ENCODE results near the gene RBKS.
"Not testable (repeated sequence)": the region's sequence is repeated elsewhere in the genome, so short reads cannot be mapped to it uniquely, and the experiment has no call there.

RBKS gene

DNA sequence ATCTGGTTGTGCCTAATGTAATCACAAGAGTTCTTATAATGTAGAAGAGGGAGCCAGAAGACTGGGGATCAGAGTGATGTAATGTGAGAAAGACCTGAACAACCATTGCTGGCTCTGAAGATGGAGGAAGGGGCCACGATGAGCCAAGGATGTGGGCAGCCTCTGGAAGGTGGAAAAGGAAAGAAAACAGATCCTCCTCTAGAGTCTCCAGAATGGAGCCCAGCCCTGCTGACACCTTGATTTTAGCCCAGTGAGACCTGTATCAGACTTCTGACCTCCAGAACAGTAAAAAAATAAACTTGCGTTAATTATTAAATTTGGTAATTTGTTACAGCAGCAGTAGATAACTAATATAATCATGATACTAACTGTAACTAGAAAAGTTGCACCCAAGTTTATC lies 3.1 kb downstream of the RBKS start:
- H3K4me1 ChIP-seq: peaks cover 17 to 51% (median 33%) of the 10 kb centered on the region in 10 experiments
- no peak overlapping the region for H3K27ac ChIP-seq
- TF ChIP-seq Cebpa-rat (IDR thresholded peaks at IDR 0.05): no peak
- peaks cover 0 to 8% (median 7%) of the 10 kb centered on the region in 11 experiments; a peak in 13 of 22 replicates for H3K9me3 ChIP-seq (replicated peaks in 1 of 11)
- H3K4me3 ChIP-seq: no peak overlapping the region
- no peaks in the 10 kb centered on the region for H3K27me3 ChIP-seq
- H4K20me1 ChIP-seq: no peaks in the 10 kb centered on the region
- no peaks in the 10 kb centered on the region for H3K36me3 ChIP-seq
- H3K9ac ChIP-seq: no peak overlapping the region
- H3K4me2 ChIP-seq: peak overlapping the region in 3 of 11 experiments; percentile 14 to 90 (median 88); a peak in 5 of 22 replicates

DNA sequence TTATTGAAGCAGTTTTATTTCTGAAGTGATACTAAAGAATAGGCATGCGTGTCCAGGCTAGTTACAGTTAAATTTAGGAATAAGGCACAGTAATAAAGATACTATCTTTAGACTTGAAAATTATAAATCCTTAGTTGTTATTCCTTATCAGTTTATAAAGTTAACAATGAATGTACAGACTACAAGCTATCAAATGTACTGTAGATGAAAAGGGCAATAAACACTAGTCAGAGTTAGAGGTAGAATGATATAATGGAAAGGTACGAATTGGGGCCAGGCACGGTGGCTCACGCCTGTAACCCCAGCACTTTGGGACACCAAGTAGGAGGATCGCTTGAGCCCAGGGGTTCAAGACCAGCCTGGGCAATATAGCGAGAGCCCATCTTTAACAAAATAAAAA lies 3.9 kb downstream of the RBKS start:
- no peaks in the 10 kb centered on the region for H3K27me3 ChIP-seq
- peaks cover 5 to 16% (median 14%) of the 10 kb centered on the region in 11 experiments; a peak in 19 of 22 replicates for H3K9me3 ChIP-seq (replicated peaks in 1 of 11)
- H3K36me3 ChIP-seq: 0 out of 22 replicates have a peak, but pooled peaks cover 0 to 5% (median 0%) of the 10 kb centered on the region in 11 experiments
- H4K20me1 ChIP-seq: no peaks in the 10 kb centered on the region
- no peak overlapping the region for H3K27ac ChIP-seq
- peaks cover 9 to 44% (median 25%) of the 10 kb centered on the region in 10 experiments for H3K4me1 ChIP-seq
- H3K4me3 ChIP-seq: no peak overlapping the region
- H3K4me2 ChIP-seq: 0 out of 22 replicates have a peak overlapping the region, but pooled peaks of 1 of the 11 experiments have one; percentile 88
- TF ChIP-seq Cebpa-rat (IDR thresholded peaks at IDR 0.05): no peak
- H3K9ac ChIP-seq: no peak overlapping the region

DNA sequence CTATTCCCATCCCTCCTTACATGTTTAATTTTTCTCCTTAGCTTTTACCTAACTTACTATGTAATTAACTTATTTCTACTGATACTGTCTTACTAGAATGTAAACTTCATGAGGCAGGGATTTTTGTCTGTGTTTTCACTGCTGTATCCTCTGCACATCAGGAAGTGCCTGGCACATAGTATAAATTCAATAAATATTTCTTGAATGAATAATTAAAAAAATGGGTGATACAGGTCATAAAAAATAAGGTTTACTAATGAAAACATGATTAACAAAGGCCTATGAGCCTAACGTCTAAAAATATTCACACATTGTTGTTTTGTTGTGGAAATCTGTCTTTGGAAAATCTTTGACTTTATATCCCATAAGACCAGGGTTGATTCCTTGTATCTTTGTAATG lies 4.5 kb downstream of the RBKS start:
- Histone ChIP-seq H3K36me3 (0 out of 22 replicates have a peak, but pooled peaks cover 0 to 5% (median 0%) of the 10 kb centered on the region in 11 experiments), H4K20me1 (no peaks in the 10 kb centered on the region), H3K9ac (no peak overlapping the region), H3K4me3 (no peak overlapping the region), H3K4me2 (no peak overlapping the region), H3K4me1 (peaks cover 5 to 41% (median 21%) of the 10 kb centered on the region in 10 experiments; a peak in 19 of 20 replicates), H3K27me3 (no peaks in the 10 kb centered on the region), H3K9me3 (replicated peaks in 1 of 11) (peaks cover 10 to 22% (median 21%) of the 10 kb centered on the region in 11 experiments; a peak in 20 of 22 replicates), H3K27ac (no peak overlapping the region)
- no peak for TF ChIP-seq Cebpa-rat (IDR thresholded peaks at IDR 0.05)

DNA sequence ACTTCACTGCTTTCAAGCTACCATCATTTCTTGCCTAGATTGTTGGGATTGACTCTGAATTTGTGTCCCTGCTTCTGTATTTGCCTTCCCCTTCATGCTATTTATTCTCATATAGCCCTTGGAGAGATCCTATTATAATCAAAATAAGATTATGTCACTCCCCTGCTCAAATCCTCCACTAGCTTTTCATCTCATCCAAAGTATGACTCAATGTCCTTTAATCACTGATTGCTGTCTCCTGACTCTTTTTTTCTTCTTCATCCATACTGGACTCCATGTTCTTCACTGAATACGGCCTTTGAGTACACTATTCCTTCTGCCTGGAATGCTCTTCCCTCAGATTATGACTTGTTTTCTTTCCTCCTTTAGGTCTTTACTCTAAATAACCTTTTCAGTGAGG lies 5.0 kb downstream of the RBKS start:
- no peaks in the 10 kb centered on the region for H4K20me1 ChIP-seq
- no peak overlapping the region for H3K27ac ChIP-seq
- H3K4me3 ChIP-seq: no peak overlapping the region
- H3K4me2 ChIP-seq: peak overlapping the region in 1 of 11 experiments; percentile 1; a peak in 2 of 22 replicates
- H3K4me1 ChIP-seq: peaks cover 5 to 41% (median 21%) of the 10 kb centered on the region in 10 experiments; a peak in 19 of 20 replicates
- H3K36me3 ChIP-seq: peaks cover 0 to 5% (median 0%) of the 10 kb centered on the region in 11 experiments; a peak in 1 of 22 replicates
- no peak for TF ChIP-seq Cebpa-rat (IDR thresholded peaks at IDR 0.05)
- H3K9ac ChIP-seq: no peak overlapping the region
- H3K27me3 ChIP-seq: no peaks in the 10 kb centered on the region
- H3K9me3 ChIP-seq (replicated peaks in 1 of 11): peaks cover 10 to 26% (median 23%) of the 10 kb centered on the region in 11 experiments; a peak in 20 of 22 replicates

- Histone ChIP-seq H3K4me2 (peak overlapping the region in 1 of 11 experiments; percentile 1; a peak in 1 of 22 replicates), H3K4me1 (peaks cover 2 to 38% (median 18%) of the 10 kb centered on the region in 10 experiments; a peak in 19 of 20 replicates), H4K20me1 (no peaks in the 10 kb centered on the region), H3K27ac (no peak overlapping the region), H3K36me3 (peaks cover 0 to 7% (median 0%) of the 10 kb centered on the region in 11 experiments; a peak in 1 of 22 replicates), H3K4me3 (no peak overlapping the region), H3K27me3 (no peaks in the 10 kb centered on the region), H3K9me3 (replicated peaks in 1 of 11) (peaks cover 10 to 32% (median 29%) of the 10 kb centered on the region in 11 experiments; a peak in 20 of 22 replicates), H3K9ac (no peak overlapping the region)
- no peak for TF ChIP-seq Cebpa-rat (IDR thresholded peaks at IDR 0.05)
Observed at GRCh38 chr2:27884601-27885000, 5.6 kb downstream of the RBKS start.

DNA sequence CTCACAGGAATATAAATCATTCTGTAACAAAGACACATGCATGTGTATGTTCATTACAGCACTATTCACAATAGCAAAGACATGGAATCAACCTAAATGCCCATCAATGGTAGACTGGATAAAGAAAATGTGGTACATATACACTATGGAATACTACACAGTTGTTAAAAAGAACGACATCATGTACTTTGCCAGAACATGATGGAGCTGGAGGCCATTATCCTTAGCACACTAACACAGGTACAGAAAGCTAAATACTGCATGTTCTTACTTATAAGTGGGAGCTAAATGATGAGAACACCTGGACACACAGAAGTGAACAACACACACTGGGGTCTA lies 7.6 kb downstream of the RBKS start:
- H3K27me3 ChIP-seq, H3K27ac ChIP-seq, H3K4me3 ChIP-seq, H3K9ac ChIP-seq, H4K20me1 ChIP-seq, H3K4me2 ChIP-seq: not testable (repeated sequence)
- peaks cover 0 to 14% (median 0%) of the 10 kb centered on the region in 11 experiments; a peak in 1 of 22 replicates for H3K36me3 ChIP-seq
- peaks cover 0 to 18% (median 2%) of the 10 kb centered on the region in 10 experiments; a peak in 8 of 20 replicates for H3K4me1 ChIP-seq
- H3K9me3 ChIP-seq (replicated peaks in 1 of 11): peaks cover 10 to 44% (median 38%) of the 10 kb centered on the region in 11 experiments; a peak in 21 of 22 replicates

DNA sequence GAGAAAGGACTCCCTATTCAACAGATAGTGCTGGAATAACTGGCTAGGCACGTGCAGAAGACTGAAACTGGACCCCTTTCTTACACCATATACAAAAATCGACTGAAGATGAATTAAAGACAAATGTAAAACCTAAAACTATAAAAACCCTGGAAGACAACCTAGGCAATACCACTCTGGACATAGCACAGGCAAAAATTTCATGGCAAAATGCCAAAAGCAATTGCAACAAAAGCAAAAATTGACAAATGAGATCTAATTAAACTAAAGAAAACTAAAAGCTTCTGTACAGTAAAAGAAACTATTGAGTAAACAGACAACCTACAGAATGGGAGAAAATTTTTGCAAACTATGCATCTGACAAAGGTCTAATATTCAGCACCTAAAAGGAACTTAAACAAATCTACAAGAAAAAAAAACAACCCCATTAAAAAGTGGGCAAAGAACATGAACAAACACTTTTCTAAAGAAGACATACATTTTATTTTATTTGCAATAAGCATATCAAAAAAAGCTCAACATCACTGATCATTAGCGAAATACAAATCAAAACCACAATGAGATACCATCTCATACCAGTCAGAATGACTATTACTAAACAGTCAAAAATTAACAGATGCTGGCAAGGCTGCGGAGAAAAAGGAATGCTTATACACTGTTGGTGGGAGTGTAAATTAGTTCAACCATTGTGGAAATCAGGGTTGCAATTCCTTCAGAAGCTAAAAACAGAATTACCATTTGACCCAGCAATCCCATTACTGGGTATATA lies 8.2 kb downstream of the RBKS start:
- H3K27me3 ChIP-seq, H3K4me3 ChIP-seq, H4K20me1 ChIP-seq, H3K27ac ChIP-seq, H3K4me2 ChIP-seq, H3K9ac ChIP-seq: not testable (repeated sequence)
- H3K36me3 ChIP-seq: peaks cover 0 to 14% (median 0%) of the 10 kb centered on the region in 11 experiments; a peak in 2 of 22 replicates
- peaks cover 0 to 12% (median under 1%) of the 10 kb centered on the region in 10 experiments; a peak in 7 of 20 replicates for H3K4me1 ChIP-seq
- H3K9me3 ChIP-seq (replicated peaks in 1 of 11): peaks cover 10 to 49% (median 38%) of the 10 kb centered on the region in 11 experiments; a peak in 21 of 22 replicates

DNA sequence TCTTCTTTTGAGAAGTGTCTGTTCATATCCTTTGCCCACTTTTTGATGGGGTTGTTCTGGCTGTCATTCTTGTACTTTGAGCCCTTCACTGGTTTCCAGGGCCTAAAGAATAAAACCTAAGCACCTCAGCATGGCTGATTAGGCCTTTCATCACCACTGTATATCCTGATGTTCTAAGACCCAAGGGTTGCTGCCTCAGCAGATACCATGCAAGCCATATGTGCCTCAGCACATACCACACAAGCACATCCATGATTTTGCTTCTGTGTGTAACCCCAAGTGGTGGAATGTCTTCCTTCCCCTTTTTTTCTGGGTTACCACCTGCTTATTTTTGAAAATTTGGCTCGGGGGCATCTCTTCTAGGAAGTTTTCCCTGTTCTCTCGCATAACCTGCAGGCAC lies 11.4 kb downstream of the RBKS start:
- H3K9me3 ChIP-seq (replicated peaks in 1 of 11): peaks cover 10 to 68% (median 46%) of the 10 kb centered on the region in 11 experiments
- H4K20me1 ChIP-seq: no peaks in the 10 kb centered on the region
- H3K9ac ChIP-seq: no peak overlapping the region
- H3K27me3 ChIP-seq: no peaks in the 10 kb centered on the region
- no peak overlapping the region for H3K27ac ChIP-seq
- no peak for TF ChIP-seq Cebpa-rat (IDR thresholded peaks at IDR 0.05)
- peaks cover 0 to 24% (median 0%) of the 10 kb centered on the region in 11 experiments; a peak in 3 of 22 replicates for H3K36me3 ChIP-seq
- H3K4me3 ChIP-seq: no peak overlapping the region
- H3K4me2 ChIP-seq: no peak overlapping the region; a peak in 1 of 22 replicates
- H3K4me1 ChIP-seq: no peaks in the 10 kb centered on the region

GRCh38 chr2:27875089-27875881 lies 14.9 kb downstream of the RBKS start:
- no peaks in the 10 kb centered on the region for H3K27me3 ChIP-seq
- no peak overlapping the region for H3K4me2 ChIP-seq
- no peaks in the 10 kb centered on the region for H4K20me1 ChIP-seq
- TF ChIP-seq Cebpa-rat (IDR thresholded peaks at IDR 0.05): no peak
- no peak overlapping the region for H3K4me3 ChIP-seq
- H3K27ac ChIP-seq: no peak overlapping the region
- H3K36me3 ChIP-seq: peaks cover 0 to 24% (median 0%) of the 10 kb centered on the region in 11 experiments; a peak in 3 of 22 replicates
- H3K4me1 ChIP-seq: no peaks in the 10 kb centered on the region
- H3K9ac ChIP-seq: no peak overlapping the region
- H3K9me3 ChIP-seq (replicated peaks in 1 of 11): peaks cover 0 to 43% (median 26%) of the 10 kb centered on the region in 11 experiments; a peak in 18 of 22 replicates
